ENCODE results near the gene IPO5.
"Not testable (repeated sequence)": the region's sequence is repeated elsewhere in the genome, so short reads cannot be mapped to it uniquely, and the experiment has no call there.

GRCh38 chr13:98004997-98005396 is 51.5 kb downstream of the IPO5 start:
- TF ChIP-seq, protein P1, sequence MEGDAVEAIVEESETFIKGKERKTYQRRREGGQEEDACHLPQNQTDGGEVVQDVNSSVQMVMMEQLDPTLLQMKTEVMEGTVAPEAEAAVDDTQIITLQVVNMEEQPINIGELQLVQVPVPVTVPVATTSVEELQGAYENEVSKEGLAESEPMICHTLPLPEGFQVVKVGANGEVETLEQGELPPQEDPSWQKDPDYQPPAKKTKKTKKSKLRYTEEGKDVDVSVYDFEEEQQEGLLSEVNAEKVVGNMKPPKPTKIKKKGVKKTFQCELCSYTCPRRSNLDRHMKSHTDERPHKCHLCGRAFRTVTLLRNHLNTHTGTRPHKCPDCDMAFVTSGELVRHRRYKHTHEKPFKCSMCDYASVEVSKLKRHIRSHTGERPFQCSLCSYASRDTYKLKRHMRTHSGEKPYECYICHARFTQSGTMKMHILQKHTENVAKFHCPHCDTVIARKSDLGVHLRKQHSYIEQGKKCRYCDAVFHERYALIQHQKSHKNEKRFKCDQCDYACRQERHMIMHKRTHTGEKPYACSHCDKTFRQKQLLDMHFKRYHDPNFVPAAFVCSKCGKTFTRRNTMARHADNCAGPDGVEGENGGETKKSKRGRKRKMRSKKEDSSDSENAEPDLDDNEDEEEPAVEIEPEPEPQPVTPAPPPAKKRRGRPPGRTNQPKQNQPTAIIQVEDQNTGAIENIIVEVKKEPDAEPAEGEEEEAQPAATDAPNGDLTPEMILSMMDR (IDR thresholded peaks at IDR 0.05), result not testable (repeated sequence)
- TF ChIP-seq EZH2, EZH2phosphoT487 (IDR thresholded peaks at IDR 0.05): not testable (repeated sequence)

Measured in neural progenitor cell (in vitro differentiated cells).